Nephron (organoid): Measurements from ENCODE around the gene DHRS4L2.
A peak's percentile ranks its signal among the peaks of the same experiment; 100 is the strongest.
"Not testable (repeated sequence)": the region's sequence is repeated elsewhere in the genome, so short reads cannot be mapped to it uniquely, and the experiment has no call there.

Experiments
- H3K27ac Mint-ChIP-seq, 3 experiments: 2 replicates each; pipeline ENCODE4 v1.8.0; 2020; ENCODE audit warnings: mixed read lengths in 3 of 3, mild to moderate bottlenecking in 2 of 3, moderate library complexity in 1 of 3
- H3K27me3 Mint-ChIP-seq: 2 replicates; pipeline ENCODE4 v1.8.0; 2021; ENCODE audit warnings: low read depth, mild to moderate bottlenecking, moderate library complexity, mixed read lengths
- H3K36me3 Mint-ChIP-seq: 2 replicates; pipeline ENCODE4 v1.8.0; 2020; ENCODE audit warnings: low read depth, mixed read lengths
- H3K4me1 Mint-ChIP-seq: 2 replicates; pipeline ENCODE4 v1.8.0; 2020; ENCODE audit warnings: mixed read lengths
- H3K4me3 Mint-ChIP-seq, 3 experiments: 2 replicates each; pipeline ENCODE4 v1.8.0; 2020; ENCODE audit warnings: mild to moderate bottlenecking in 3 of 3, mixed read lengths in 3 of 3, moderate library complexity in 2 of 3
- H3K9me3 Mint-ChIP-seq: 2 replicates; pipeline ENCODE4 v1.8.0; 2020; ENCODE audit warnings: mixed read lengths
- CTCF ChIP-seq, 3 experiments: fragments of 200-600 bp; sonication (generic); IDR thresholded peaks; one replicate each; pipeline ENCODE4 v1.5.0; 2021; ENCODE audit warnings: antibody characterized with exemption in 3 of 3; ENCODE audit not compliant: unreplicated experiment in 3 of 3

DHRS4L2 gene

GRCh38 chr14:23996009-23996408, 7.3 kb downstream of the DHRS4L2 start:
- not testable (repeated sequence) for H3K27me3 Mint-ChIP-seq, H3K4me3 Mint-ChIP-seq, H3K27ac Mint-ChIP-seq, H3K36me3 Mint-ChIP-seq, H3K4me1 Mint-ChIP-seq, H3K9me3 Mint-ChIP-seq

DNA sequence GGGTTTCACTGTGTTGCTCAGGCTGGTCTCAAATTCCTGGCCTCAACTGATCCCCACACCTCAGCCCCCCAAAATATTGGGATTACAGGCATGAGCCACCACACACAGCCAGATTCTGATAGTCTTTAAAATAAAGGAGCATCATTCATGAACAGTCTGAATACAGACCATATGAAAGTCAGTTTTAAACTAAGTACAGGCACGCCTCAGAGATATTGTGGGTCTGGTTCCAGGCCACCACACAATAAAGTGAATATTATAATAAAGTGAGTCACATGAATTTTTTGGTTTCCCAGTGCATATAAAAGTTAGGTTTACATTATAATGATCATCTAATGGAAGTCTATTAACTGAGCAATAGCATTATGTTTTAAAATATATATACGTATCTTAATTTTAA, 8.1 kb downstream of the DHRS4L2 start:
- not testable (repeated sequence) for H3K9me3 Mint-ChIP-seq

GRCh38 chr14:23999640-24000039, 10.9 kb downstream of the DHRS4L2 start:
- H3K4me1 Mint-ChIP-seq, H3K27me3 Mint-ChIP-seq, H3K27ac Mint-ChIP-seq, H3K9me3 Mint-ChIP-seq, H3K36me3 Mint-ChIP-seq, H3K4me3 Mint-ChIP-seq: not testable (repeated sequence)

More for the DNA sequence above, 8.1 kb downstream of the DHRS4L2 start:
- not testable (repeated sequence) for H3K36me3 Mint-ChIP-seq, H3K27ac Mint-ChIP-seq, H3K27me3 Mint-ChIP-seq, H3K4me1 Mint-ChIP-seq, H3K4me3 Mint-ChIP-seq

- H3K27ac Mint-ChIP-seq, H3K9me3 Mint-ChIP-seq, H3K4me3 Mint-ChIP-seq: not testable (repeated sequence)
Observed at GRCh38 chr14:24001078-24001477, 12.3 kb downstream of the DHRS4L2 start.

GRCh38 chr14:24001679-24002078, 12.9 kb downstream of the DHRS4L2 start:
- H3K4me1 Mint-ChIP-seq, H3K36me3 Mint-ChIP-seq, H3K27me3 Mint-ChIP-seq, H3K9me3 Mint-ChIP-seq, H3K4me3 Mint-ChIP-seq, H3K27ac Mint-ChIP-seq: not testable (repeated sequence)

More at GRCh38 chr14:24001078-24001477, 12.3 kb downstream of the DHRS4L2 start:
- H3K27me3 Mint-ChIP-seq, H3K36me3 Mint-ChIP-seq, H3K4me1 Mint-ChIP-seq: not testable (repeated sequence)

DNA sequence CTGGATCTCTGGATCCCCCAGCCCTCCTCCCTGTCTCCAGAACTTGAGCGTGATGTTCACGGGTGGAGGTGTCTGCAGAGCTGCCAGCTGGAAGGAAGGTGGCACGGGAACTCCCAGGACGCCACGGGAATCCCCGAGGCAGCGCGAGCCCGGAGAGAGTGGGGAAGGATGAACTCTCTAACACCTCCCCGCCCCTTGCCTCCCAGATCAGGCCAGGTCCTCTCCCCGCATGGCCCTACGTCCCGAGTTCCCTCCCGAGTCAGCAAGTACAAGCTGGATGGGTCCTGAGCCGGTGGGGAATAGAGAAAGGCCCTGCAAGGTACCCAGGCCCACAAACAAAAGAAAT, 17.7 kb downstream of the DHRS4L2 start:
- H3K27ac Mint-ChIP-seq, H3K27me3 Mint-ChIP-seq, H3K36me3 Mint-ChIP-seq, H3K4me3 Mint-ChIP-seq, H3K9me3 Mint-ChIP-seq, H3K4me1 Mint-ChIP-seq: not testable (repeated sequence)

DNA sequence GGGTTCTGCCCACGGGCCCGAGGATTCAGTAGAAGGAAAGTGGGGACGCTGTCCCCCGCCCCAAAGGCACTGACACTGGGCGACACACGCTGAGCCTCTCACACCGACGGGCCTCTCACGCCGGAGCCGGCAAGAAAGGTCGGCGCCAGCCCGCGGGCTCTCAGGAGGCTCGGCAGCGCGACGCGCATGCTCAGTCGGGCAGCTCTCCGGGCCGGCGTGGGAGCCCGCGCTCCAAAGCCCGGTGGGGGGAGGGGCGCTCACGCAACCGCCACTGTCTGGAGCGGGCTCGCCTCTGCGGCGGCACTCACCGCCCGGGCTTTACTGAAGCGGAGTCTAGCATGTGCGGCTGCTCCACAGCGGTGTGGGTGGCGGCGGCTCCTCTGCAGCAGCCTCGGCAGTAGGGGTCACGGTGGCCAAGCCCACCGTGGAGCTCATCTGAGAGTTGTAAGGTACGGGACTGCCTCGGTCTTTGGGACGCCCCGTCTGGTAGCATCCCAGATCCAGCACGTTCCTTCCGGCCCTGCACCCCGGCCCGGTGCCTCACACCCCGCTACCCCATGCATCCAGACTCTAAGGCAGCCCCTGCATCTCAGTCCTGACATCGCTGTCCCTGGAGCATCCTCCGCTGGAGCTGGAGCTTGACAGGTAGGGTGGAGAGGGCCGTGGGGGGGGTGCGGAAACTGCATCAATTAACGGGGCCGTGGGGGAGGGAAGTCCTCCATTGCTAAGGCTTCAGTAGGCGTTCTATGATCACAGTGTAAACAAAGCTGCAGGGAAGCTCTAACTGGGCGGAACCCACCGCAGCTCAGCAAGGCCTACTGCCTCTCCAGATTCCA, 18.3 kb downstream of the DHRS4L2 start:
- H3K27ac Mint-ChIP-seq, H3K4me1 Mint-ChIP-seq, H3K27me3 Mint-ChIP-seq, H3K9me3 Mint-ChIP-seq, H3K36me3 Mint-ChIP-seq: not testable (repeated sequence)
- H3K4me3 Mint-ChIP-seq, result peak overlapping the region; percentile 48 to 69 (median 55)

DNA sequence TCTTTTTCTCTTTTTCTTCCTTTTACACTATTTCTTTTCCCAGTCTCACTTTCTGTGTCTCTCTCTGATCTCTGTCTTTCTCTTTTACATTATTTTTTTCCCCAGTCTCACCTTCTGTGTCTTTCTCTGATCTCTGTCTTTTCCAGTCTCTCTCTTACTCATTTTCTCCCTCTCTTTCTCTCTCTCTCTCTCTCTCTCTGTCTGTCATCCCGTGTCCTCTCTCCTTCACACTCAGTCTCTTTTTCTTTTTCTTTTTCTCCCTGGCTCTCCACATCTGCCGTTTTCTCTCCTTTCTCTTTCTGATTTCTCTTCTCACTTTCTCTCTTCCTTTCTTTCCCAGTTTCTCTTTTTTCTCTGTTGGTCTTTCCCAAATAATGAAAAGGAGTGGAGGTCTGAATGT, 22.3 kb downstream of the DHRS4L2 start:
- H3K36me3 Mint-ChIP-seq, result no peaks in the 10 kb centered on the region
- H3K27ac Mint-ChIP-seq, result peak overlapping the region in 2 of 3 experiments; percentile 5 to 49
- H3K9me3 Mint-ChIP-seq, result peaks cover 7% of the 10 kb centered on the region
- H3K4me3 Mint-ChIP-seq, result peak overlapping the region in 1 of 3 experiments; percentile 21
- no peaks in the 10 kb centered on the region for H3K4me1 Mint-ChIP-seq
- H3K27me3 Mint-ChIP-seq, result no peaks in the 10 kb centered on the region
- no peak for TF ChIP-seq CTCF (IDR thresholded peaks at IDR 0.05; ENCODE audit: unreplicated experiment in 3 of 3)

GRCh38 chr14:24012726-24013273, 24.1 kb downstream of the DHRS4L2 start:
- H3K27me3 Mint-ChIP-seq, H3K4me3 Mint-ChIP-seq, H3K36me3 Mint-ChIP-seq, H3K4me1 Mint-ChIP-seq, H3K27ac Mint-ChIP-seq: not testable (repeated sequence)
- H3K9me3 Mint-ChIP-seq, result peaks cover 22% of the 10 kb centered on the region

GRCh38 chr14:24013654-24014514, 25.2 kb downstream of the DHRS4L2 start:
- Mint-ChIP-seq H3K4me3 (no peak overlapping the region), H3K27ac (no peak overlapping the region)
- TF ChIP-seq CTCF (IDR thresholded peaks at IDR 0.05; ENCODE audit: unreplicated experiment in 3 of 3), result peak; percentile 71 to 86 (median 83)

GRCh38 chr14:24015745-24016144, 27.0 kb downstream of the DHRS4L2 start:
- not testable (repeated sequence) for H3K4me1 Mint-ChIP-seq

More at GRCh38 chr14:24013654-24014514, 25.2 kb downstream of the DHRS4L2 start:
- Mint-ChIP-seq H3K36me3 (no peaks in the 10 kb centered on the region), H3K9me3 (peaks cover 16% of the 10 kb centered on the region), H3K27me3 (no peaks in the 10 kb centered on the region), H3K4me1 (no peaks in the 10 kb centered on the region)

DNA sequence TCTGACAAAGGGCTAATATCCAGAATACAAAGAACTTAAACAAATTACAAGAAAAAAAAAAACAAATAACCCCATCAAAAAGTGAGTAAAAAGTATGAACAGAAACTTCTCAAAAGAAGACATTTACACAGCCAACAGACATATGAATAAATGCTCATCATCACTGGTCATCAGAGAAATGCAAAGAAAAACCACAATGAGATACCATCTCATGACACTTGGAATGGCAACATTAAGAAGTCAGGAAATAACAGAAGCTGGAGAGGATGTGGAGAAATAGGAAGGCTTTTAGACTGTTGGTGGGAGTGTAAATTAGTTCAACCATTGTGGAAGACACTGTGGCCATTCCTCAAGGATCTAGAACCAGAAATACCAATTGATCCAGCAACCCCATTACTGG, 30.2 kb downstream of the DHRS4L2 start:
- H3K9me3 Mint-ChIP-seq, result peaks cover 23% of the 10 kb centered on the region
- not testable (repeated sequence) for H3K27ac Mint-ChIP-seq, H3K36me3 Mint-ChIP-seq, H3K4me1 Mint-ChIP-seq, H3K4me3 Mint-ChIP-seq, H3K27me3 Mint-ChIP-seq

More at GRCh38 chr14:24015745-24016144, 27.0 kb downstream of the DHRS4L2 start:
- H3K27me3 Mint-ChIP-seq, H3K4me3 Mint-ChIP-seq, H3K36me3 Mint-ChIP-seq, H3K27ac Mint-ChIP-seq: not testable (repeated sequence)
- H3K9me3 Mint-ChIP-seq, result peaks cover 21% of the 10 kb centered on the region
